GM18873 (cell line): ENCODE results near the gene GTF3C1.
"Not testable (repeated sequence)": the region's sequence is repeated elsewhere in the genome, so short reads cannot be mapped to it uniquely, and the experiment has no call there.

Experiments
- ATAC-seq: cut with Tn5 transposase; IDR thresholded peaks from one replicate; pipeline ENCODE4 v1.9.1; 2021; ENCODE audit warnings: mild to moderate bottlenecking, moderate library complexity, moderate number of reproducible peaks; ENCODE audit not compliant: unreplicated experiment, low FRiP score

GTF3C1 gene

GRCh38 chr16:27470567-27471431 lies 78.9 kb downstream of the GTF3C1 start:
- no peak for ATAC-seq

GRCh38 chr16:27468941-27469531 lies 80.7 kb downstream of the GTF3C1 start:
- ATAC-seq, result no peak

- no peak for ATAC-seq
Observed at GRCh38 chr16:27465483-27465879, 84.2 kb downstream of the GTF3C1 start.

- no peak for ATAC-seq
Observed at GRCh38 chr16:27464626-27465482, 84.9 kb downstream of the GTF3C1 start.

- no peak for ATAC-seq
Observed at GRCh38 chr16:27463741-27464591, 85.7 kb downstream of the GTF3C1 start.

- no peak for ATAC-seq
Observed at GRCh38 chr16:27462846-27463682, 86.6 kb downstream of the GTF3C1 start.

- ATAC-seq, result no peak
Observed at GRCh38 chr16:27462200-27462845, 87.4 kb downstream of the GTF3C1 start.

GRCh38 chr16:27461483-27462171 lies 88.1 kb downstream of the GTF3C1 start:
- ATAC-seq, result no peak

- ATAC-seq, result no peak
Observed at GRCh38 chr16:27460663-27461482, 88.8 kb downstream of the GTF3C1 start.

- no peak for ATAC-seq
Observed at GRCh38 chr16:27460213-27460612, 89.5 kb downstream of the GTF3C1 start.

GRCh38 chr16:27458987-27459688 lies 90.6 kb downstream of the GTF3C1 start:
- no peak for ATAC-seq

GRCh38 chr16:27458258-27458657 lies 91.5 kb downstream of the GTF3C1 start:
- no peak for ATAC-seq

GRCh38 chr16:27457605-27457900 lies 92.2 kb downstream of the GTF3C1 start:
- ATAC-seq, result not testable (repeated sequence)

- ATAC-seq, result no peak
Observed at GRCh38 chr16:27455700-27456099, 94.0 kb downstream of the GTF3C1 start.

GRCh38 chr16:27453494-27453825 lies 96.3 kb downstream of the GTF3C1 start:
- no peak for ATAC-seq

GRCh38 chr16:27452569-27453493 lies 96.9 kb downstream of the GTF3C1 start:
- ATAC-seq, result no peak
